Gastrocnemius medialis (tissue), 4 donors: ENCODE measurements around the gene TF.

Source experiments
- POLR2A ChIP-seq, 2 donors: fragments of 450-650 bp; IDR thresholded peaks; one replicate each; pipeline ENCODE4 v1.6.1; 2017; ENCODE audit warnings: antibody characterized with exemption in 2 of 2, mild to moderate bottlenecking in 2 of 2, moderate library complexity in 2 of 2
- TF ChIP-seq, protein P1 (sequence below), 5 experiments: fragments of 450-650 bp in 3 of 5; fragments of 200-600 bp in 2 of 5; sonication (generic) in 2 of 5; IDR thresholded peaks in 4 of 5; conservative IDR thresholded peaks in 1 of 5; 1 replicate in 4 of 5; 2 replicates in 1 of 5; pipeline ENCODE4 v1.5.1; 2016 to 2019; ENCODE audit warnings: antibody characterized with exemption in 5 of 5, mild to moderate bottlenecking in 3 of 5, moderate library complexity in 3 of 5

- no peak for TF ChIP-seq POLR2A (IDR thresholded peaks at IDR 0.05)
- TF ChIP-seq, protein P1, sequence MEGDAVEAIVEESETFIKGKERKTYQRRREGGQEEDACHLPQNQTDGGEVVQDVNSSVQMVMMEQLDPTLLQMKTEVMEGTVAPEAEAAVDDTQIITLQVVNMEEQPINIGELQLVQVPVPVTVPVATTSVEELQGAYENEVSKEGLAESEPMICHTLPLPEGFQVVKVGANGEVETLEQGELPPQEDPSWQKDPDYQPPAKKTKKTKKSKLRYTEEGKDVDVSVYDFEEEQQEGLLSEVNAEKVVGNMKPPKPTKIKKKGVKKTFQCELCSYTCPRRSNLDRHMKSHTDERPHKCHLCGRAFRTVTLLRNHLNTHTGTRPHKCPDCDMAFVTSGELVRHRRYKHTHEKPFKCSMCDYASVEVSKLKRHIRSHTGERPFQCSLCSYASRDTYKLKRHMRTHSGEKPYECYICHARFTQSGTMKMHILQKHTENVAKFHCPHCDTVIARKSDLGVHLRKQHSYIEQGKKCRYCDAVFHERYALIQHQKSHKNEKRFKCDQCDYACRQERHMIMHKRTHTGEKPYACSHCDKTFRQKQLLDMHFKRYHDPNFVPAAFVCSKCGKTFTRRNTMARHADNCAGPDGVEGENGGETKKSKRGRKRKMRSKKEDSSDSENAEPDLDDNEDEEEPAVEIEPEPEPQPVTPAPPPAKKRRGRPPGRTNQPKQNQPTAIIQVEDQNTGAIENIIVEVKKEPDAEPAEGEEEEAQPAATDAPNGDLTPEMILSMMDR (IDR thresholded peaks at IDR 0.05 in 4 of 5, conservative IDR thresholded peaks at IDR 0.05 in 1 of 5): no peak
Measured at GRCh38 chr3:133845127-133845526, 98.9 kb downstream of the TF start.
